HG02852 (cell line): Measurements from ENCODE around the gene STK36.

Experiments
- ATAC-seq: cut with Tn5 transposase; IDR thresholded peaks from one replicate; pipeline ENCODE4 v1.9.1; 2021; ENCODE audit warnings: mild to moderate bottlenecking, moderate library complexity; ENCODE audit not compliant: unreplicated experiment

The STK36 gene

GRCh38 chr2:218744615-218745014, 72.7 kb downstream of the STK36 start:
- no peak for ATAC-seq

GRCh38 chr2:218745160-218745558, 73.3 kb downstream of the STK36 start:
- ATAC-seq, result no peak

GRCh38 chr2:218745559-218746469, 73.9 kb downstream of the STK36 start:
- no peak for ATAC-seq

GRCh38 chr2:218746470-218746795, 74.5 kb downstream of the STK36 start:
- ATAC-seq, result no peak

- no peak for ATAC-seq
Measured at GRCh38 chr2:218746960-218747359, 75.1 kb downstream of the STK36 start.

GRCh38 chr2:218748741-218749441, 77.0 kb downstream of the STK36 start:
- ATAC-seq, result no peak
